ENCODE data around the gene CCDC112. TPM values are rescaled to one million over a fixed set of nuclear protein-coding genes. Genes with fewer than 3 reads are reported as not detected.
"Not testable (repeated sequence)": the region's sequence is repeated elsewhere in the genome, so short reads cannot be mapped to it uniquely, and the experiment has no call there.

CCDC112 gene
- total RNA-seq, 1 donor, result 12.6 TPM

GRCh38 chr5:115264786-115265185 lies 31.7 kb downstream of the CCDC112 start:
- H3K4me3 ChIP-seq (ENCODE audit: low read depth, low read length), result no peak overlapping the region
- no peak for DNase-seq (ENCODE audit: low read depth)
- no peak for TF ChIP-seq CTCF (IDR thresholded peaks at IDR 0.05; ENCODE audit: insufficient read depth, low read length)

GRCh38 chr5:115263078-115263380 lies 33.4 kb downstream of the CCDC112 start:
- peak overlapping the region; percentile 86 for H3K4me3 ChIP-seq (ENCODE audit: low read depth, low read length)
- TF ChIP-seq CTCF (IDR thresholded peaks at IDR 0.05; ENCODE audit: insufficient read depth, low read length), result no peak
- no peak for DNase-seq (ENCODE audit: low read depth)

- peak within 1 kb of the TSS; percentile 86 for H3K4me3 ChIP-seq (ENCODE audit: low read depth, low read length)
- TF ChIP-seq CTCF (IDR thresholded peaks at IDR 0.05; ENCODE audit: insufficient read depth, low read length), result no peak
- peak; percentile 65 for DNase-seq (ENCODE audit: low read depth)
Measured at GRCh38 chr5:115262321-115263077, 34.0 kb downstream of the CCDC112 start, which contains the start of gene PGGT1B. TSS of gene PGGT1B (minus strand) at chr5:115262877. CDS start at chr5:115262851, 26 bp downstream.

- no peak for TF ChIP-seq CTCF (IDR thresholded peaks at IDR 0.05; ENCODE audit: insufficient read depth, low read length)
- H3K4me3 ChIP-seq (ENCODE audit: low read depth, low read length), result peak overlapping the region; percentile 86
Measured at GRCh38 chr5:115262011-115262320, 34.5 kb downstream of the CCDC112 start.

GRCh38 chr5:115260248-115260647 lies 36.2 kb downstream of the CCDC112 start:
- H3K4me3 ChIP-seq (ENCODE audit: low read depth, low read length), result no peak overlapping the region
- no peak for TF ChIP-seq CTCF (IDR thresholded peaks at IDR 0.05; ENCODE audit: insufficient read depth, low read length)
- DNase-seq (ENCODE audit: low read depth), result no peak

More at GRCh38 chr5:115262011-115262320, 34.5 kb downstream of the CCDC112 start:
- DNase-seq (ENCODE audit: low read depth), result peak; percentile 39

- TF ChIP-seq CTCF (IDR thresholded peaks at IDR 0.05; ENCODE audit: insufficient read depth, low read length), result no peak
- peak; percentile 7 for DNase-seq (ENCODE audit: low read depth)
- no peak overlapping the region for H3K4me3 ChIP-seq (ENCODE audit: low read depth, low read length)
Measured at GRCh38 chr5:115257981-115258380, 38.5 kb downstream of the CCDC112 start.

GRCh38 chr5:115249379-115249778 lies 47.1 kb downstream of the CCDC112 start:
- DNase-seq (ENCODE audit: low read depth); H3K4me3 ChIP-seq (ENCODE audit: low read depth, low read length): not testable (repeated sequence)

Data from fibroblast of the aortic adventitia (primary cell).